H1 (cell line): ENCODE data around the gene CORO2B. TPM values are rescaled to one million over a fixed set of nuclear protein-coding genes. Genes with fewer than 3 reads are reported as not detected.

ENCODE experiments used
- CTCF ChIA-PET: fragments of 300-600 bp; sonication (Branson Sonifier 250); formaldehyde crosslinking; loops from one replicate; lab custom pipeline; 2021; ENCODE audit not compliant: partially characterized antibody; lab: Charles Lee
- POLR2A ChIA-PET: fragments of 300-600 bp; sonication (Branson Sonifier 250); formaldehyde crosslinking; loops from one replicate; lab custom pipeline; 2021; ENCODE audit warnings: inconsistent platforms; ENCODE audit not compliant: partially characterized antibody; lab: Charles Lee
- DNase-seq, 2 experiments: peaks; one replicate each; pipeline versions ENCODE4 v3.0.0 to v3.0.0-alpha.2; 2010 to 2022; ENCODE audit warnings: low spot score in 2 of 2, low read depth in 1 of 2, mixed read lengths in 1 of 2
- FAIRE-seq: peaks from 2 replicates; lab custom pipeline; 2011; peaks lifted over from hg19 to GRCh38; lab: Jason Lieb, UNC
- H2AFZ ChIP-seq: 2 replicates; pipeline ENCODE4 v1.8.1; 2012; ENCODE audit warnings: low read length, inconsistent platforms
- H2AK5ac ChIP-seq: 2 replicates; pipeline ENCODE4 v1.6.1; 2013; ENCODE audit warnings: low read depth, low read length
- H2BK120ac ChIP-seq: replicated peaks from 2 replicates; pipeline ENCODE3; 2013; ENCODE audit warnings: low read depth, low read length, inconsistent platforms
- H2BK12ac ChIP-seq: 2 replicates; pipeline ENCODE4 v1.6.1; 2013; ENCODE audit warnings: low read depth, low read length
- H2BK15ac ChIP-seq: 2 replicates; pipeline ENCODE4 v1.6.1; 2013; ENCODE audit warnings: low read length
- H2BK20ac ChIP-seq: 2 replicates; pipeline ENCODE4 v1.6.1; 2013; ENCODE audit warnings: low read length
- H2BK5ac ChIP-seq: 2 replicates; pipeline ENCODE4 v1.6.1; 2013; ENCODE audit warnings: low read depth, low read length
- H3K14ac ChIP-seq: 2 replicates; pipeline ENCODE4 v1.6.1; 2013; ENCODE audit warnings: inconsistent platforms; ENCODE audit not compliant: insufficient read length
- H3K18ac ChIP-seq: 2 replicates; pipeline ENCODE4 v1.6.1; 2013; ENCODE audit warnings: low read length; ENCODE audit errors: extremely low read depth
- H3K23ac ChIP-seq: 2 replicates; pipeline ENCODE4 v1.6.1; 2013; ENCODE audit warnings: inconsistent platforms; ENCODE audit not compliant: insufficient read length
- H3K23me2 ChIP-seq: 2 replicates; pipeline ENCODE4 v1.6.1; 2013; ENCODE audit warnings: low read depth, low read length
- H3K27ac ChIP-seq: 2 replicates; pipeline ENCODE4 v1.6.1; 2011; ENCODE audit warnings: low read depth, low read length, inconsistent platforms
- H3K27me3 ChIP-seq, 4 experiments: replicated peaks in 1 of 4; 1 replicate in 1 of 4; 2 replicates in 3 of 4; pipeline versions ENCODE4 v1.6.1 to v1.8.1; 2011 to 2013; ENCODE audit warnings: low read length in 3 of 4, mild to moderate bottlenecking in 3 of 4, inconsistent platforms in 2 of 4, mixed read lengths in 2 of 4, moderate library complexity in 1 of 4; ENCODE audit not compliant: control insufficient read depth in 3 of 4, insufficient read depth in 3 of 4; ENCODE audit errors: extremely low read depth in 1 of 4
- H3K36me3 ChIP-seq, 4 experiments: 2 replicates each; pipeline versions ENCODE4 v1.6.1 to v1.8.1; 2011 to 2013; ENCODE audit warnings: mild to moderate bottlenecking in 4 of 4, low read length in 3 of 4, moderate library complexity in 2 of 4, control low read depth in 1 of 4, inconsistent platforms in 1 of 4; ENCODE audit not compliant: insufficient read depth in 4 of 4, control insufficient read depth in 2 of 4
- H3K4ac ChIP-seq: replicated peaks from 2 replicates; pipeline ENCODE3; 2013; ENCODE audit warnings: low read length, low read depth, mixed read lengths, inconsistent platforms; ENCODE audit not compliant: insufficient read length
- H3K4me1 ChIP-seq, 4 experiments: replicated peaks in 1 of 4; 1 replicate in 1 of 4; 2 replicates in 3 of 4; pipeline versions ENCODE4 v1.6.1 to v1.8.1; 2011 to 2013; ENCODE audit warnings: low read length in 3 of 4, inconsistent platforms in 2 of 4, mixed read lengths in 1 of 4; ENCODE audit not compliant: insufficient read depth in 4 of 4, control insufficient read depth in 3 of 4
- H3K4me2 ChIP-seq, 2 experiments: 2 replicates each; pipeline versions ENCODE4 v1.6.1 to v1.8.1; 2011 to 2013; ENCODE audit warnings: low read depth in 2 of 2, low read length in 2 of 2, control low read depth in 1 of 2, inconsistent platforms in 1 of 2, mild to moderate bottlenecking in 1 of 2; ENCODE audit not compliant: insufficient read depth in 1 of 2
- H3K4me3 ChIP-seq, 4 experiments: fragments of 200-600, 300-600 bp in 1 of 4; sonication (generic), shearing (Covaris generic), sonication (Bioruptor Twin) in 1 of 4; 2 replicates each; pipeline versions ENCODE4 v1.5.1 to v1.8.1; 2011 to 2016; ENCODE audit warnings: low read length in 4 of 4, low read depth in 3 of 4, control low read depth in 2 of 4, inconsistent platforms in 2 of 4, mild to moderate bottlenecking in 2 of 4, mixed read lengths in 1 of 4, moderate library complexity in 1 of 4; ENCODE audit not compliant: insufficient read depth in 2 of 4; ENCODE audit errors: extremely low read depth in 1 of 4
- H3K56ac ChIP-seq: replicated peaks from 2 replicates; pipeline ENCODE3; 2013; ENCODE audit warnings: low read depth, mild to moderate bottlenecking, mixed read lengths, low read length, inconsistent platforms; ENCODE audit not compliant: insufficient read length
- H3K79me1 ChIP-seq: 2 replicates; pipeline ENCODE4 v1.6.1; 2013; ENCODE audit warnings: low read depth, low read length, control low read depth
- H3K79me2 ChIP-seq, 2 experiments: 2 replicates each; pipeline versions ENCODE4 v1.6.1 to v1.8.1; 2012 to 2013; ENCODE audit warnings: low read length in 2 of 2, mild to moderate bottlenecking in 2 of 2, inconsistent platforms in 1 of 2; ENCODE audit not compliant: insufficient read depth in 2 of 2, control insufficient read depth in 1 of 2
- H3K9ac ChIP-seq, 4 experiments: replicated peaks in 1 of 4; 1 replicate in 1 of 4; 2 replicates in 3 of 4; pipeline versions ENCODE4 v1.6.1 to v1.8.1; 2011 to 2013; ENCODE audit warnings: low read depth in 3 of 4, low read length in 3 of 4, control low read depth in 2 of 4, mild to moderate bottlenecking in 2 of 4, moderate library complexity in 2 of 4, inconsistent platforms in 1 of 4; ENCODE audit errors: extremely low read depth in 1 of 4
- H3K9me3 ChIP-seq, 2 experiments: 2 replicates each; pipeline versions ENCODE4 v1.6.1 to v1.8.1; 2012 to 2013; ENCODE audit warnings: mild to moderate bottlenecking in 2 of 2, moderate library complexity in 2 of 2, control low read depth in 1 of 2, inconsistent platforms in 1 of 2, low read depth in 1 of 2, low read length in 1 of 2, mixed read lengths in 1 of 2; ENCODE audit not compliant: insufficient read depth in 2 of 2
- H4K20me1 ChIP-seq, 2 experiments: replicated peaks in 1 of 2; 2 replicates each; pipeline versions ENCODE3 to v1.8.1; 2011 to 2013; ENCODE audit warnings: inconsistent platforms in 2 of 2, low read length in 2 of 2, mild to moderate bottlenecking in 1 of 2; ENCODE audit not compliant: insufficient read depth in 2 of 2, control insufficient read depth in 1 of 2
- H4K5ac ChIP-seq: 2 replicates; pipeline ENCODE4 v1.6.1; 2013; ENCODE audit warnings: low read length, low read depth, mixed read lengths, inconsistent platforms; ENCODE audit not compliant: insufficient read length
- H4K8ac ChIP-seq: 2 replicates; pipeline ENCODE4 v1.8.0; 2013; ENCODE audit warnings: mild to moderate bottlenecking, moderate library complexity, low read length, inconsistent platforms; ENCODE audit not compliant: insufficient read depth; ENCODE audit errors: extremely low read depth
- H4K91ac ChIP-seq: replicated peaks from 2 replicates; pipeline ENCODE3; 2013; ENCODE audit warnings: low read length, mixed read lengths, inconsistent platforms; ENCODE audit not compliant: insufficient read length
- BCL11A ChIP-seq, 2 experiments: IDR thresholded peaks; one replicate each; pipeline ENCODE4 v1.6.1; 2011; ENCODE audit warnings: low read depth in 2 of 2, low read length in 2 of 2, mild to moderate bottlenecking in 2 of 2
- CBX8 ChIP-seq: fragments of 300-800, 300-1000 bp; sonication (generic); IDR thresholded peaks from 2 replicates; pipeline ENCODE4 v1.7.1; 2016; ENCODE audit warnings: low read depth, low read length, borderline replicate concordance
- CHD1 ChIP-seq: IDR thresholded peaks from 2 replicates; pipeline ENCODE4 v1.6.1; 2012; ENCODE audit warnings: low read depth, low read length, improper control_type of control experiment
- CREB1 ChIP-seq: IDR thresholded peaks from 2 replicates; pipeline ENCODE4 v1.6.1; 2012; ENCODE audit warnings: inconsistent platforms
- KDM5A ChIP-seq: fragments of 200-600 bp; IDR thresholded peaks from 2 replicates; pipeline ENCODE4 v1.7.1; 2012; ENCODE audit warnings: mild to moderate bottlenecking, low read length, inconsistent platforms, mixed read lengths
- MAFK ChIP-seq: IDR thresholded peaks from 2 replicates; pipeline ENCODE4 v1.6.1; 2012; ENCODE audit warnings: low read depth, mild to moderate bottlenecking, improper control_type of control experiment, low read length
- PHF8 ChIP-seq: fragments of 200-600 bp; sonication (generic); conservative IDR thresholded peaks from 2 replicates; pipeline ENCODE4 v1.7.1; 2012; ENCODE audit warnings: low read depth, mild to moderate bottlenecking, inconsistent platforms, low read length, moderate library complexity
- POLR2A ChIP-seq, 2 experiments: IDR thresholded peaks; 1 replicate in 1 of 2; 2 replicates in 1 of 2; pipeline ENCODE4 v1.6.1; 2011; ENCODE audit warnings: low read depth in 2 of 2, low read length in 2 of 2, mild to moderate bottlenecking in 2 of 2; ENCODE audit errors: control extremely low read depth in 1 of 2
- SIN3A ChIP-seq, 2 experiments: IDR thresholded peaks in 1 of 2; conservative IDR thresholded peaks in 1 of 2; 2 replicates each; pipeline ENCODE4 v1.6.1; 2011 to 2012; ENCODE audit warnings: low read length in 2 of 2, improper control_type of control experiment in 1 of 2, low read depth in 1 of 2, mild to moderate bottlenecking in 1 of 2
- TCF12 ChIP-seq: IDR thresholded peaks from 2 replicates; pipeline ENCODE4 v1.6.1; 2011; ENCODE audit warnings: low read depth, mild to moderate bottlenecking, low read length
- WGBS, 2 experiments: shearing (Covaris generic) in 1 of 2; methylation state at CpG; one replicate each; pipeline versions ENCODE4 v1.1.6 to v1.1.7; 2013 to 2015; ENCODE audit warnings: low lambda C conversion rate in 2 of 2, mixed read lengths in 2 of 2, inconsistent platforms in 1 of 2, low coverage in 1 of 2, missing lambda C conversion rate in 1 of 2; ENCODE audit not compliant: insufficient replicate concordance in 2 of 2, insufficient coverage in 1 of 2, insufficient read length in 1 of 2; ENCODE audit errors: extremely low coverage in 1 of 2, missing lambda C conversion rate in 1 of 2; 5-methylcytosine and 5-hydroxymethylcytosine counted together
- polyA plus RNA-seq, 7 experiments: library from polyadenylated mRNA; depleted of rRNA in 3 of 7; stranded (reverse) in 5 of 7; unstranded in 2 of 7; fragments of >200 nt in 5 of 7; fragments of 200-250 nt in 2 of 7; gene quantifications; 1 replicate in 5 of 7; 2 replicates in 1 of 7; 4 replicates in 1 of 7; pipeline versions ENCODE4 v1.2.1 to v1.2.3, GENCODE V29; 2011 to 2013; ENCODE audit warnings: missing spikeins in 2 of 7, mixed read lengths in 2 of 7
- total RNA-seq: library from RNA; stranded (reverse); fragmentation: NEBNext Ultra II Directional; extraction: Animal tissue kit (Norgen Biotek cat#: 25700); gene quantifications from 2 replicates; pipeline ENCODE4 v1.2.1, GENCODE V29; 2021
- TF ChIP-seq, protein P1 (sequence below): IDR thresholded peaks from 2 replicates; pipeline ENCODE4 v1.6.1; 2012; ENCODE audit warnings: low read length, inconsistent platforms

Gene CORO2B
- total and polyA plus RNA-seq, 2 of the 8 experiments (the other 6 are each of a cell fraction or from before 2014, with no cell fraction given): 3.4 to 6.7 TPM

DNA sequence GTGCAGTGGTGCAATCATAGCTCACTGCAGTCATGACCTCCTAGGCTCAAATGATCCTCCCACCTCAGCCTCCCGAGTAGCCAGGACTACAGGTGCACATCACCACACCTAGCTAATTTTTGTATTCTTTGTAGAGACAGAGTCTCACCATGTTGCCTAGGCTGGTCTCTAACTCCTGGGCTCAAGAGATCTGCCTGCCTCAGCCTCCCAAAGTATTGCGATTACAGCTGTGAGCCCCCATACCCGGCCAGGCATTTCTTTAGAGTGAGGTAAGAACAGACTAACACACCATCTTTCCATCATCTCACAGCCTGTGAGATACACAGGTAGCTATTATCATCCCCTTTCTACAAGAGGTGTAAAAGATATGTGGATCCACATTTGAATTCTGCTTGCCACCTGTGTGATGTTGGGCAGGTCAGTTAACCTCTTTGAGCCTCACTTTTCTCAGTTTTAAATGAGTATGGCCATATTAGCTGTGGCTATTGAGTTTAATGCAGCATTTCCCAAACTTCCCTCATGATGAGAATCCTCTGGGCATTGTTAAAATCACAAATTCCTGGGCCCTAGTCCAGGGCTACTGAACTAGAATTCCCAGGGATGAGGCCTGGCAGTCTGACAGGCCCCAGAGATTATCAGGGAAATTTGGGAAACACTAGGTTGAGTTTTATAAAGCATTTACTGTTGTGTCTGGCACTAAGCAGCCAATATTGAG, 195.9 kb downstream of the CORO2B start:
- no peak overlapping the region for H4K8ac ChIP-seq
- no peak for FAIRE-seq
- no peak overlapping the region for H3K4ac ChIP-seq
- no peaks in the 10 kb centered on the region for H3K27me3 ChIP-seq
- H2BK12ac ChIP-seq: no peak overlapping the region
- no peak overlapping the region for H4K5ac ChIP-seq
- H2BK120ac ChIP-seq: no peak overlapping the region
- H3K23ac ChIP-seq: no peak overlapping the region
- no peak overlapping the region for H3K14ac ChIP-seq
- H4K20me1 ChIP-seq: no peaks in the 10 kb centered on the region
- H3K4me3 ChIP-seq: no peak overlapping the region
- H4K91ac ChIP-seq: no peak overlapping the region
- WGBS, 2 experiments: 91% methylated on average over 3 of the region's 3 CpGs; no CpG with 5 or more reads in 1 of the 2 experiments
- no peak overlapping the region for H3K27ac ChIP-seq
- H3K79me2 ChIP-seq: no peaks in the 10 kb centered on the region
- DNase-seq: peak in 1 of 2 experiments; percentile 7
- no peak overlapping the region for H2AFZ ChIP-seq
- no peaks in the 10 kb centered on the region for H3K9me3 ChIP-seq
- H3K56ac ChIP-seq: no peak overlapping the region
- H3K23me2 ChIP-seq: no peaks in the 10 kb centered on the region
- H3K36me3 ChIP-seq: peaks cover 2 to 18% (median 6%) of the 10 kb centered on the region in 4 experiments; a peak in 4 of 8 replicates
- no peak overlapping the region for H2BK5ac ChIP-seq
- no peak overlapping the region for H2BK20ac ChIP-seq
- no peak overlapping the region for H3K4me2 ChIP-seq
- ChIA-PET CTCF (interaction anchor here (1.6 kb wide), 1 partner anchor 10 kb away, joined by 6 read pairs; no protein-coding TSS in a partner anchor), POLR2A (no interaction called here)
- no peak overlapping the region for H2AK5ac ChIP-seq
- H3K4me1 ChIP-seq: peaks cover 0 to 4% (median 0%) of the 10 kb centered on the region in 4 experiments; a peak in 1 of 7 replicates
- H3K79me1 ChIP-seq: no peaks in the 10 kb centered on the region
- H3K9ac ChIP-seq: no peak overlapping the region
- H3K18ac ChIP-seq: no peak overlapping the region
- no peak overlapping the region for H2BK15ac ChIP-seq
- TF ChIP-seq, protein P1, sequence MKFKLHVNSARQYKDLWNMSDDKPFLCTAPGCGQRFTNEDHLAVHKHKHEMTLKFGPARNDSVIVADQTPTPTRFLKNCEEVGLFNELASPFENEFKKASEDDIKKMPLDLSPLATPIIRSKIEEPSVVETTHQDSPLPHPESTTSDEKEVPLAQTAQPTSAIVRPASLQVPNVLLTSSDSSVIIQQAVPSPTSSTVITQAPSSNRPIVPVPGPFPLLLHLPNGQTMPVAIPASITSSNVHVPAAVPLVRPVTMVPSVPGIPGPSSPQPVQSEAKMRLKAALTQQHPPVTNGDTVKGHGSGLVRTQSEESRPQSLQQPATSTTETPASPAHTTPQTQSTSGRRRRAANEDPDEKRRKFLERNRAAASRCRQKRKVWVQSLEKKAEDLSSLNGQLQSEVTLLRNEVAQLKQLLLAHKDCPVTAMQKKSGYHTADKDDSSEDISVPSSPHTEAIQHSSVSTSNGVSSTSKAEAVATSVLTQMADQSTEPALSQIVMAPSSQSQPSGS: no peak
- no peak for TF ChIP-seq CREB1
- no peak for TF ChIP-seq POLR2A (IDR thresholded peaks at IDR 0.05; ENCODE audit: control extremely low read depth in 1 of 2, low read depth in 2 of 2, low read length in 2 of 2)
- no peak for TF ChIP-seq PHF8
- TF ChIP-seq SIN3A (conservative IDR thresholded peaks at IDR 0.05 in 1 of 2, IDR thresholded peaks at IDR 0.05 in 1 of 2; ENCODE audit: low read depth in 1 of 2, low read length in 2 of 2): no peak
- TF ChIP-seq CHD1: no peak
- no peak for TF ChIP-seq CBX8
- TF ChIP-seq TCF12: no peak
- no peak for TF ChIP-seq MAFK
- no peak for TF ChIP-seq KDM5A
- TF ChIP-seq BCL11A (IDR thresholded peaks at IDR 0.05; ENCODE audit: low read depth in 2 of 2, low read length in 2 of 2): no peak
